GM12872 (cell line): ENCODE measurements around the gene SATB2.

Experiments used
- CTCF ChIP-seq: IDR thresholded peaks from 3 replicates; pipeline ENCODE4 v1.5.1; 2011; ENCODE audit warnings: low read depth, mild to moderate bottlenecking, low read length, moderate library complexity; ENCODE audit not compliant: insufficient read depth

The SATB2 gene

GRCh38 chr2:199306116-199306515 lies 151.6 kb downstream of the SATB2 start:
- TF ChIP-seq CTCF, result no peak

GRCh38 chr2:199303728-199304177 lies 154.0 kb downstream of the SATB2 start:
- TF ChIP-seq CTCF, result no peak

- no peak for TF ChIP-seq CTCF
Observed at GRCh38 chr2:199302851-199303250, 154.9 kb downstream of the SATB2 start.

GRCh38 chr2:199288424-199288823 lies 169.3 kb downstream of the SATB2 start:
- TF ChIP-seq CTCF, result no peak

- TF ChIP-seq CTCF, result no peak
Observed at GRCh38 chr2:199282309-199282708, 175.4 kb downstream of the SATB2 start.

- no peak for TF ChIP-seq CTCF
Observed at GRCh38 chr2:199279146-199279545, 178.6 kb downstream of the SATB2 start.

- TF ChIP-seq CTCF, result no peak
Observed at GRCh38 chr2:199278099-199278498, 179.6 kb downstream of the SATB2 start.
